HG03039 (cell line): ENCODE measurements around the gene BAHCC1.

Experiments
- ATAC-seq: cut with Tn5 transposase; IDR thresholded peaks from one replicate; pipeline ENCODE4 v1.9.1; 2021; ENCODE audit warnings: mild to moderate bottlenecking, moderate library complexity; ENCODE audit not compliant: unreplicated experiment

BAHCC1 gene

DNA sequence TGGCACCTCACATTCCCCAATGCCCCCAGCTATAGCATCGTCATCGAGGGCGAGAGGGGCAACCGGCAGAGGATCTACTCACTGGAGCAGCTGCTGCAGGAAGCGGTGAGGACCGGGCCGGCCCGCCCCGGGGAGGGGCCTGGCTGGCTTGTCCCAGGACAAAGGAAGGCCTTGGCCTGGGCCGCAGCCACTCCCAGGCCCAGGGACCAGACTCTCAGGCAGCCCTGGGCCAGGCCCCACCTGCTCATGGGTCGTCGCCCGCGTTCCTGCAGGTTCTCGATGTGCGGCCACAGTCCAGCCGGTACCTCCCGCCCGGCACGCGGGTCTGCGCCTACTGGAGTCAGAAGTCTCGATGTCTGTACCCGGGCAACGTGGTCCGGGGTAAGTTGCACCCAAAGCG, 64.0 kb downstream of the BAHCC1 start:
- no peak for ATAC-seq

DNA sequence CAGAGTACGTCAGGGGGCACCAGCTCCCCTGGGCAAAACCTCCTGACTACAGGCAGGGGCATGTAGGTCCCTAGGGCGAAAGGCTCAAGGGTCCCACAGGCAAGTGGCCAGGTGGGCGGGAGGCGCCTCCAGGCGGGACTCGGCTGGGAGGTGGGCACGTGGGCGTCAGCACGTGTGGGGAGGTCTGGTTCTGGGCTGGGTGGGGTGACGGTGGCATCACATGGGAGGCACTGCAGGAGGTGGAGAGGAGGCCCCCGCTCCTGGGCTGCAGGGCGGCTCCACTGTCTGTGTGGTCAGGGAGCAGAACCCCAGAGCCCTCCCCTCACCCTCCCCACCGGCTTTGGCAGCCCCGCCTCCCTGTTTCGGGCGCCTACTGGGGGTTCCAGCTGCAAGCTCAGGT, 64.6 kb downstream of the BAHCC1 start:
- no peak for ATAC-seq

DNA sequence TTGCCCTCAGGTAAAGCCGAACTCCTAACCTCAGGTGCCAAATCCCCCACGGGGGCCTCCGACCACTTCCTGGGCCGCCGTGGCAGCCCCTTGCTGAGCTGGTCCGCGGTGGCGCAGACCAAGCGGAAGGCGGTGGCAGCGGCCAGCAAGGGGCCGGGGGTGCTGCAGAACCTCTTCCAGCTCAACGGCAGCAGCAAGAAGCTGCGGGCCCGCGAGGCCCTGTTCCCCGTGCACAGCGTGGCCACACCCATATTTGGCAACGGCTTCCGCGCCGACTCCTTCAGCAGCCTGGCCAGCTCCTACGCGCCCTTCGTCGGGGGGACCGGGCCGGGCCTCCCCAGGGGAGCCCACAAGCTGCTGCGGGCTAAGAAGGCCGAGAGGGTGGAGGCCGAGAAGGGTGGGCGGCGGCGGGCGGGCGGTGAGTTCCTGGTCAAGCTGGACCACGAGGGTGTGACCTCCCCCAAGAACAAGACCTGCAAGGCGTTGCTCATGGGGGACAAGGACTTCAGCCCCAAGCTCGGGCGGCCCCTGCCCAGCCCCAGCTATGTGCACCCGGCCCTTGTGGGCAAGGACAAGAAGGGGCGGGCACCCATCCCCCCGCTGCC, 65.7 kb downstream of the BAHCC1 start:
- no peak for ATAC-seq

- ATAC-seq = no peak
These were observed 66.6 kb downstream of the BAHCC1 start for GRCh38 chr17:81461607-81462500.

- ATAC-seq = no peak
These were observed 67.4 kb downstream of the BAHCC1 start for GRCh38 chr17:81462506-81463125.

DNA sequence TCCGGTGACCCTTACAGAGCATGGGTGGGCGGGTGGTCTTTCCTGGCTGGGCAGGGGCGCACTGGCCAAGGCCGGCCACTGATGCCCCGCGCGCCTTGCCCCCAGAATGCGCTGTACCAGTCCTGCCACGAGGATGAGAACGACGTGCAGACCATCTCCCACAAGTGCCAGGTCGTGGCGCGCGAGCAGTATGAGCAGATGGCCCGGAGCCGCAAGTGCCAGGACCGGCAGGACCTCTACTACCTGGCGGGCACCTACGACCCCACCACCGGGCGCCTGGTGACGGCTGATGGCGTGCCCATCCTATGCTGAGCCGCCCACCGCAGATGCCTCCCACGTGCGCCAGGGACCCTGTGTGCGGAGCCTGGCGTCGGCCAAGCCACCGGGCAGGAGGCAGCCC, 68.2 kb downstream of the BAHCC1 start:
- no peak for ATAC-seq

GRCh38 chr17:81464586-81464985, 69.3 kb downstream of the BAHCC1 start:
- no peak for ATAC-seq

DNA sequence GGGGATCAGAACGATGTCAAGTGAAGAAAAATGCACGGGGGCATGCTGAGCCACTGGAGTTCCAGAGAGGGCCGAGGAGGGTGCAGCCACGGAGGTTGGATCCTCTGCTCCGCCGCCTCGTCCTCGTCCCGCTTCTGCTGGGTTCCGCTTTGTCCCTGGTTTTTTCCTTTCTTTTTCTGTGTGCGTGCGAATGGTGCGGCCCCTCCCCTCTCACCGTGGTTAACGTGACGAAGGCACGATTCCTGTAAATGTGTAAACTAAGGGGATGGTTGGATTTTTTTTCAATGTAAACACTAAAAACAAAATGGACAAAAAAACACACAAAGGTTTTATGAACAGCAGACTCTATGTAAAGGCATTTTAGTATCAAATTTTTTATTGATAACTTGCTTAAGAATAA, 70.7 kb downstream of the BAHCC1 start:
- no peak for ATAC-seq

GRCh38 chr17:81466564-81467472, 71.6 kb downstream of the BAHCC1 start:
- ATAC-seq = no peak

- no peak for ATAC-seq
These were observed 73.0 kb downstream of the BAHCC1 start for GRCh38 chr17:81468111-81468769.

GRCh38 chr17:81468770-81469121, 73.5 kb downstream of the BAHCC1 start:
- no peak for ATAC-seq

GRCh38 chr17:81469266-81469665, 74.0 kb downstream of the BAHCC1 start:
- ATAC-seq = no peak

- ATAC-seq = no peak
These were observed 75.2 kb downstream of the BAHCC1 start for GRCh38 chr17:81470270-81470943.

- no peak for ATAC-seq
These were observed 75.9 kb downstream of the BAHCC1 start for GRCh38 chr17:81470944-81471817.

DNA sequence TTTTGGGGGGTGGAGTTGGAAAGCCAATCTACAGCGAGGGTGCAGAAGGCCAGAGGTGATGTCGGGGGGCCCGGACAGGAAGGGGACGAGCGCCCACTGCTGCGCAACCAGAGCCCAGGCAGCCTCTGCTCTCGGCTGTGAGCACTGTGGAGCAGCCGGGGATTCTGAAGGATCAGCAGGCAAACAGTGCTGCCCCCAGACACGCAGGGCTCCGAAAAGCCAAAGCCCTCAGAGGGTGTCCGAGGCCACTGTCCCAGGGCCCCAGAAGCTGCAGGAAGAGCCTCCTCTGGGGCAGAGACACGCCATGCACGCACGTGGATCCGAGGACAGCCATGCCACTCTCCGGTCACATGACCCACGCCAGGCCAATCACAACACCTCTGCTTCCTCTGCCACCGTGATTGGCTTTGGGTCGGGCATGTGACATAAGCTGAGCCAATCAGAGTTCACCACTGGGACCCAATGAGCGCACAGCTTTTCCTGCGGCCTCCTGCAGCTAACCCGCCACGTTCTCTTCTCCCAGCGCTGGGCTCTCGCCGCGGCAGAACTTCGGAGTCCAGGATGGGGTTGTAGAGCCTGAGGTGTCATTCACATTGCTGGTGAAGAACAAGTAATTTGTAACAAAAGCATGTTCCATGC, 76.7 kb downstream of the BAHCC1 start:
- ATAC-seq = no peak

- no peak for ATAC-seq
These were observed 77.8 kb downstream of the BAHCC1 start for GRCh38 chr17:81473019-81473418.

DNA sequence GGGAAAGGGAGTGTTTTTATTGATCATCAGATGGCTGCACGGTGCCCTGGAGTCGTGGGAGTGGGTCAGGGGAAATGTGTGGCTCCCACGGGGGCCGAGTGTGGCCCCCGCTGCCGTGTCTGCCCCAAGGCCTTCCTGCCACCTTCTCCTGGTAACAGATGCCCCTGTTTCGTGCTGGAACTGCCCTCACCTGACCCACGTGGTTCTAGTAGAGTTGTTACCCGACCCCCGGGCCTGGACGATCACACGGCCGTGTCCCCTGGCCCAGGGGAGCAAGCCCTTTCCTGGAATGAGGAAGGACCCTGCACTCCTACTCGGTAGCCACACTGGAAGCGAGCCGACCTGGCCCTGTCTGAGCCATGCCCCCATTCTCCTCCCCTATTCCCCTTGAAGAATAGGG, 79.7 kb downstream of the BAHCC1 start:
- ATAC-seq = no peak

- no peak for ATAC-seq
These were observed 80.8 kb downstream of the BAHCC1 start for GRCh38 chr17:81476097-81476496.

- no peak for ATAC-seq
These were observed 81.4 kb downstream of the BAHCC1 start for GRCh38 chr17:81476635-81477034.
